DOHH2 (cell line): ENCODE data around the gene CDAN1.

Experiments
- CTCF ChIP-seq: fragments of 200-600 bp; sonication (generic); IDR thresholded peaks from one replicate; pipeline ENCODE4 v1.5.1; 2014; ENCODE audit warnings: antibody characterized with exemption, mild to moderate bottlenecking, low read depth, low read length; ENCODE audit not compliant: poor library complexity, severe bottlenecking
- EZH2phosphoT487 ChIP-seq: fragments of 200-600 bp; sonication (generic); IDR thresholded peaks from 2 replicates; pipeline ENCODE4 v1.6.1; 2017; ENCODE audit warnings: borderline replicate concordance, mild to moderate bottlenecking, antibody characterized with exemption, low read length, moderate library complexity, mixed read lengths

DNA sequence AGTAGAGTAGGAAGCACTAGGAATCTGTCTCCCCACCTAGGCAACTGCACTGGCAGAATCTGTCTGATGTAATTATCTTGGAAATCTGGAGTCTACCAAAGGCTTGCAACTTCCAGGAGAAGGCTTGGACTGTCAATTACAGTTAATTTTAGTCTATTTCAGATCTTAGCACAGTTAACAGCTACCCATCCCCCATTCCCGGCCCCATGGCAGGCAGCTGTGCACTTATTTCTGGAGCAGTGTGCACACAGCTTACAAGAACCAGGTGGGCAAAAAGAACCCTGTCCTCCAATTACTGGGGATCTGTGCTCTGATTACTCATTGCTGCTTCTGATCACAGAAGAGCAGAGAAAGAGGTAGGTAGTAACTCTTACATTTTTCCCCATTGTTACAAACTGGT, 12.3 kb upstream of the CDAN1 start:
- no peak for TF ChIP-seq CTCF
- no peak for TF ChIP-seq EZH2phosphoT487
